Liver (tissue), 3 donors: ENCODE data around the gene FCF1.

Experiments
- ATF3 ChIP-seq: IDR thresholded peaks from 2 replicates; pipeline ENCODE4 v1.6.1; 2016; ENCODE audit warnings: antibody characterized with exemption
- HNF4G ChIP-seq: IDR thresholded peaks from 2 replicates; pipeline ENCODE4 v1.6.1; 2016; ENCODE audit warnings: antibody characterized with exemption
- SP1 ChIP-seq: IDR thresholded peaks from 2 replicates; pipeline ENCODE4 v1.6.1; 2018; ENCODE audit warnings: antibody characterized with exemption, mild to moderate bottlenecking
- TF ChIP-seq, protein P1 (sequence below): fragments of 150-350 bp; IDR thresholded peaks from 2 replicates; pipeline ENCODE4 v1.5.1; 2017; ENCODE audit warnings: improper control_type of control experiment, low read depth, low read length; ENCODE audit not compliant: missing input control
- donor health status: healthy.
- donor health status: healthy.

DNA sequence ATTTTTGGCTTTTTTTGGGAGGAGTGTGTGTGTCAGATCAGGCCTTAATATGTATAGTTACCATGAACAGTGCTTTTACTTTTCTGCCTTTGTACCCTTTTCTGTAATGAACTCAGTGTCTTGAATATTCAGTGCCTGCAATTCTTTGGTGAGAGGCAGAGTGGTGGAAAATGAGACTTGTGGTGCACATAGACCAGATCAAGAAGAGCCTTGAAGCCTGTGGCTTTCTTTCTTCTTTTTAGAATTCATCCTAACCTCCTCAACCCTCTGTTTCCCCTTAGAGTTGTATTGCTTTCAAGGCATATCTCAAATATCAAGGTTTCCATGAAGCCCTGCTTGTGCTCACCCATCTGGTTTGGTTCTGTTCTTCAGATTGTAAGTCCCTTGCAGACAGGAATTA, 52.8 kb downstream of the FCF1 start:
- TF ChIP-seq, protein P1, sequence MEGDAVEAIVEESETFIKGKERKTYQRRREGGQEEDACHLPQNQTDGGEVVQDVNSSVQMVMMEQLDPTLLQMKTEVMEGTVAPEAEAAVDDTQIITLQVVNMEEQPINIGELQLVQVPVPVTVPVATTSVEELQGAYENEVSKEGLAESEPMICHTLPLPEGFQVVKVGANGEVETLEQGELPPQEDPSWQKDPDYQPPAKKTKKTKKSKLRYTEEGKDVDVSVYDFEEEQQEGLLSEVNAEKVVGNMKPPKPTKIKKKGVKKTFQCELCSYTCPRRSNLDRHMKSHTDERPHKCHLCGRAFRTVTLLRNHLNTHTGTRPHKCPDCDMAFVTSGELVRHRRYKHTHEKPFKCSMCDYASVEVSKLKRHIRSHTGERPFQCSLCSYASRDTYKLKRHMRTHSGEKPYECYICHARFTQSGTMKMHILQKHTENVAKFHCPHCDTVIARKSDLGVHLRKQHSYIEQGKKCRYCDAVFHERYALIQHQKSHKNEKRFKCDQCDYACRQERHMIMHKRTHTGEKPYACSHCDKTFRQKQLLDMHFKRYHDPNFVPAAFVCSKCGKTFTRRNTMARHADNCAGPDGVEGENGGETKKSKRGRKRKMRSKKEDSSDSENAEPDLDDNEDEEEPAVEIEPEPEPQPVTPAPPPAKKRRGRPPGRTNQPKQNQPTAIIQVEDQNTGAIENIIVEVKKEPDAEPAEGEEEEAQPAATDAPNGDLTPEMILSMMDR = no peak
- TF ChIP-seq SP1 (no peak), HNF4G (no peak), ATF3 (no peak)
